ENCODE measurements around the gene UAP1L1.

- no peak for TF ChIP-seq ZNF211 (tag by site-specific recombination; IDR thresholded peaks at IDR 0.05; ENCODE audit: low read depth)
- no peak for TF ChIP-seq PBX3 (CRISPR knock-in tag; IDR thresholded peaks at IDR 0.05)
- TF ChIP-seq PATZ1 (tag by site-specific recombination; IDR thresholded peaks at IDR 0.05): no peak
- TF ChIP-seq SP2 (tag by site-specific recombination; IDR thresholded peaks at IDR 0.05): no peak
- no peak for TF ChIP-seq ZNF707 (tag by site-specific recombination; IDR thresholded peaks at IDR 0.05)
- no peak for TF ChIP-seq ZNF10 (tag by site-specific recombination; IDR thresholded peaks at IDR 0.05)
- no peak for TF ChIP-seq PRDM1 (tag by site-specific recombination; IDR thresholded peaks at IDR 0.05)
- no peak for TF ChIP-seq ZNF121 (tag by site-specific recombination; IDR thresholded peaks at IDR 0.05)
- no peak for TF ChIP-seq BCL11A (tag by site-specific recombination; IDR thresholded peaks at IDR 0.05; ENCODE audit: low read depth)
- TF ChIP-seq, protein P1, sequence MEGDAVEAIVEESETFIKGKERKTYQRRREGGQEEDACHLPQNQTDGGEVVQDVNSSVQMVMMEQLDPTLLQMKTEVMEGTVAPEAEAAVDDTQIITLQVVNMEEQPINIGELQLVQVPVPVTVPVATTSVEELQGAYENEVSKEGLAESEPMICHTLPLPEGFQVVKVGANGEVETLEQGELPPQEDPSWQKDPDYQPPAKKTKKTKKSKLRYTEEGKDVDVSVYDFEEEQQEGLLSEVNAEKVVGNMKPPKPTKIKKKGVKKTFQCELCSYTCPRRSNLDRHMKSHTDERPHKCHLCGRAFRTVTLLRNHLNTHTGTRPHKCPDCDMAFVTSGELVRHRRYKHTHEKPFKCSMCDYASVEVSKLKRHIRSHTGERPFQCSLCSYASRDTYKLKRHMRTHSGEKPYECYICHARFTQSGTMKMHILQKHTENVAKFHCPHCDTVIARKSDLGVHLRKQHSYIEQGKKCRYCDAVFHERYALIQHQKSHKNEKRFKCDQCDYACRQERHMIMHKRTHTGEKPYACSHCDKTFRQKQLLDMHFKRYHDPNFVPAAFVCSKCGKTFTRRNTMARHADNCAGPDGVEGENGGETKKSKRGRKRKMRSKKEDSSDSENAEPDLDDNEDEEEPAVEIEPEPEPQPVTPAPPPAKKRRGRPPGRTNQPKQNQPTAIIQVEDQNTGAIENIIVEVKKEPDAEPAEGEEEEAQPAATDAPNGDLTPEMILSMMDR (tag by site-specific recombination; IDR thresholded peaks at IDR 0.05): no peak
- TF ChIP-seq ZBTB1 (tag by site-specific recombination; IDR thresholded peaks at IDR 0.05): no peak
- no peak for TF ChIP-seq ZNF280D (tag by site-specific recombination; IDR thresholded peaks at IDR 0.05)
- TF ChIP-seq TCF7L2 (IDR thresholded peaks at IDR 0.05; ENCODE audit: borderline replicate concordance, low read depth, low read length): no peak
- TF ChIP-seq ZNF24 (tag by site-specific recombination; IDR thresholded peaks at IDR 0.05): no peak
These were observed 11.0 kb upstream of the UAP1L1 start for GRCh38 chr9:137066096-137066861.
